MM.1S (cell line): ENCODE measurements around the gene SENP1.

Experiments used
- DNase-seq: peaks from one replicate; pipeline ENCODE4 v3.0.0-alpha.2; 2015
- H2AFZ ChIP-seq: fragments of 300-600 bp; sonication (generic); 2 replicates; pipeline ENCODE4 v1.6.0; 2016; ENCODE audit warnings: antibody characterized with exemption, low read length
- H3F3A ChIP-seq: fragments of 300-600 bp; sonication (generic); 2 replicates; pipeline ENCODE4 v1.6.1; 2016; ENCODE audit warnings: mild to moderate bottlenecking, antibody characterized with exemption, low read length, moderate library complexity, mixed read lengths; ENCODE audit not compliant: insufficient read depth
- H3K27ac ChIP-seq: fragments of 300-600 bp; sonication (generic); 2 replicates; pipeline ENCODE4 v1.5.1; 2016; ENCODE audit warnings: mild to moderate bottlenecking, low read length
- H3K27me3 ChIP-seq: fragments of 300-600 bp; sonication (generic); replicated peaks from 2 replicates; pipeline ENCODE4 v1.6.0; 2016; ENCODE audit warnings: low read length; ENCODE audit not compliant: insufficient read depth
- H3K36me3 ChIP-seq: fragments of 300-600 bp; sonication (generic); replicated peaks from 2 replicates; pipeline ENCODE4 v1.6.1; 2016; ENCODE audit warnings: mild to moderate bottlenecking, low read length, mixed read lengths; ENCODE audit not compliant: insufficient read depth
- H3K4me1 ChIP-seq: fragments of 300-600 bp; sonication (generic); 2 replicates; pipeline ENCODE4 v1.6.1; 2016; ENCODE audit warnings: low read length, mixed read lengths
- H3K4me2 ChIP-seq: fragments of 300-600 bp; sonication (generic); 2 replicates; pipeline ENCODE4 v1.6.0; 2016; ENCODE audit warnings: low read depth, low read length
- H3K4me3 ChIP-seq: fragments of 300-600 bp; sonication (generic); 2 replicates; pipeline ENCODE4 v1.5.1; 2016; ENCODE audit warnings: low read length, mixed read lengths
- H3K79me2 ChIP-seq: fragments of 300-600 bp; sonication (generic); 2 replicates; pipeline ENCODE4 v1.6.1; 2016; ENCODE audit warnings: mixed run types, low read length, mixed read lengths
- H3K9ac ChIP-seq: fragments of 300-600 bp; sonication (generic); 2 replicates; pipeline ENCODE4 v1.6.1; 2016; ENCODE audit warnings: low read length, mixed read lengths
- H3K9me2 ChIP-seq: fragments of 300-600 bp; sonication (generic); replicated peaks from 2 replicates; pipeline ENCODE4 v1.6.1; 2016; ENCODE audit warnings: mild to moderate bottlenecking, low read length, mixed read lengths; ENCODE audit not compliant: insufficient read depth
- H3K9me3 ChIP-seq: fragments of 300-600 bp; sonication (generic); replicated peaks from 2 replicates; pipeline ENCODE4 v1.6.1; 2016; ENCODE audit warnings: mild to moderate bottlenecking, low read length, mixed read lengths; ENCODE audit not compliant: insufficient read depth
- H4K20me1 ChIP-seq: fragments of 300-600 bp; sonication (generic); 2 replicates; pipeline ENCODE4 v1.6.1; 2016; ENCODE audit warnings: mild to moderate bottlenecking, low read length, moderate library complexity, mixed read lengths; ENCODE audit not compliant: insufficient read depth
- CTCF ChIP-seq: fragments of 300-600 bp; sonication (generic); IDR thresholded peaks from 2 replicates; pipeline ENCODE4 v1.5.1; 2016; ENCODE audit warnings: antibody characterized with exemption, low read length, mixed read lengths
- EZH2 ChIP-seq: fragments of 300-600 bp; sonication (generic); optimal IDR thresholded peaks from 2 replicates; pipeline ENCODE3; 2017; ENCODE audit warnings: low read depth, mild to moderate bottlenecking, antibody characterized with exemption, low read length, mixed read lengths
- EZH2phosphoT487 ChIP-seq: fragments of 300-600 bp; sonication (generic); IDR thresholded peaks from 2 replicates; pipeline ENCODE4 v1.6.1; 2018; ENCODE audit warnings: antibody characterized with exemption, low read length

Gene SENP1

GRCh38 chr12:48004053-48004941 is 101.6 kb downstream of the SENP1 start, which contains the start of gene COL2A1:
COL2A1 (minus strand) TSS chr12:48004476; CDS start chr12:48004321, 155 bp downstream.
- H3K27me3 ChIP-seq: peaks cover 65% of the 10 kb centered on the region
- 0 out of 2 replicates have a peak within 1 kb of the TSS, but pooled peaks have one; percentile 5 for H3K4me3 ChIP-seq
- no peaks in the 10 kb centered on the region for H3F3A ChIP-seq
- no peak within 1 kb of the TSS for H3K27ac ChIP-seq
- H3K9me2 ChIP-seq: no peaks in the 10 kb centered on the region
- H3K79me2 ChIP-seq: no peaks in the 10 kb centered on the region
- TF ChIP-seq CTCF: no peak
- TF ChIP-seq EZH2: no peak
- no peak for TF ChIP-seq EZH2phosphoT487
- H3K9me3 ChIP-seq: no peaks in the 10 kb centered on the region
- DNase-seq: no peak
- H3K9ac ChIP-seq: no peak within 1 kb of the TSS
- H3K36me3 ChIP-seq: no peaks in the 10 kb centered on the region
- H3K4me1 ChIP-seq: peaks cover 6% of the 10 kb centered on the region; the same call in 1 of the 2 replicates
- no peaks in the 10 kb centered on the region for H4K20me1 ChIP-seq
- H3K4me2 ChIP-seq: peak within 1 kb of the TSS; percentile 32; the same call in 1 of the 2 replicates
- no peak within 1 kb of the TSS for H2AFZ ChIP-seq

GRCh38 chr12:48003226-48004052 is 102.4 kb downstream of the SENP1 start:
- peaks cover 73% of the 10 kb centered on the region for H3K27me3 ChIP-seq
- H2AFZ ChIP-seq: no peak overlapping the region
- H3K4me2 ChIP-seq: peak overlapping the region; percentile 89; the same call in 1 of the 2 replicates
- no peak overlapping the region for H3K9ac ChIP-seq
- H3K79me2 ChIP-seq: no peaks in the 10 kb centered on the region
- no peak overlapping the region for H3K27ac ChIP-seq
- H4K20me1 ChIP-seq: no peaks in the 10 kb centered on the region
- no peak for DNase-seq
- TF ChIP-seq EZH2 (peak; percentile 69), EZH2phosphoT487 (0 out of 2 replicates have a peak, but pooled peaks have one; percentile 20), CTCF (no peak)
- H3K9me2 ChIP-seq: no peaks in the 10 kb centered on the region
- no peaks in the 10 kb centered on the region for H3K36me3 ChIP-seq
- no peaks in the 10 kb centered on the region for H3K9me3 ChIP-seq
- H3F3A ChIP-seq: no peaks in the 10 kb centered on the region
- H3K4me3 ChIP-seq: 0 out of 2 replicates have a peak overlapping the region, but pooled peaks have one; percentile 5
- H3K4me1 ChIP-seq: peaks cover 6% of the 10 kb centered on the region; the same call in 1 of the 2 replicates

- H3K36me3 ChIP-seq: no peaks in the 10 kb centered on the region
- no peaks in the 10 kb centered on the region for H3F3A ChIP-seq
- no peak for DNase-seq
- TF ChIP-seq EZH2phosphoT487 (0 out of 2 replicates have a peak, but pooled peaks have one; percentile 80), CTCF (no peak), EZH2 (peak; percentile 97)
- H3K4me1 ChIP-seq: peaks cover 6% of the 10 kb centered on the region; the same call in 1 of the 2 replicates
- H3K9me2 ChIP-seq: no peaks in the 10 kb centered on the region
- H2AFZ ChIP-seq: no peak overlapping the region
- H3K9me3 ChIP-seq: no peaks in the 10 kb centered on the region
- H3K79me2 ChIP-seq: no peaks in the 10 kb centered on the region
- H3K4me2 ChIP-seq: peak overlapping the region; percentile 89
- no peak overlapping the region for H3K27ac ChIP-seq
- H3K27me3 ChIP-seq: peaks cover 76% of the 10 kb centered on the region
- H3K4me3 ChIP-seq: no peak overlapping the region
- no peak overlapping the region for H3K9ac ChIP-seq
- H4K20me1 ChIP-seq: no peaks in the 10 kb centered on the region
These were observed 103.1 kb downstream of the SENP1 start for GRCh38 chr12:48002773-48003218.
